PFSK-1 (cell line): ENCODE measurements around the gene ADCY1.

Experiments
- FOXP2 ChIP-seq: optimal IDR thresholded peaks from 2 replicates; pipeline ENCODE3; 2011; ENCODE audit warnings: borderline replicate concordance, control low read depth, inconsistent platforms; ENCODE audit not compliant: insufficient read depth; ENCODE audit errors: extremely low read length, extremely low read depth
- POLR2AphosphoS5 ChIP-seq: IDR thresholded peaks from 2 replicates; pipeline ENCODE4 v1.6.1; 2012; ENCODE audit warnings: low read depth, mild to moderate bottlenecking, control low read depth, low read length, moderate library complexity
- SIN3A ChIP-seq: IDR thresholded peaks from 2 replicates; pipeline ENCODE4 v1.6.1; 2012; ENCODE audit warnings: mild to moderate bottlenecking, low read length, moderate library complexity, borderline replicate concordance; ENCODE audit not compliant: insufficient read depth
- TAF1 ChIP-seq: IDR thresholded peaks from 2 replicates; pipeline ENCODE4 v1.6.1; 2012; ENCODE audit warnings: low read length, control low read depth, borderline replicate concordance; ENCODE audit not compliant: insufficient read depth
- TF ChIP-seq, protein P1 (sequence below), 2 experiments: IDR thresholded peaks; 2 replicates each; pipeline versions ENCODE4 v1.6.1 to v1.8.0; 2011 to 2012; ENCODE audit warnings: low read depth in 2 of 2, low read length in 2 of 2, control low read depth in 1 of 2, inconsistent platforms in 1 of 2, mild to moderate bottlenecking in 1 of 2, moderate library complexity in 1 of 2; ENCODE audit not compliant: insufficient read depth in 1 of 2

The ADCY1 gene

DNA sequence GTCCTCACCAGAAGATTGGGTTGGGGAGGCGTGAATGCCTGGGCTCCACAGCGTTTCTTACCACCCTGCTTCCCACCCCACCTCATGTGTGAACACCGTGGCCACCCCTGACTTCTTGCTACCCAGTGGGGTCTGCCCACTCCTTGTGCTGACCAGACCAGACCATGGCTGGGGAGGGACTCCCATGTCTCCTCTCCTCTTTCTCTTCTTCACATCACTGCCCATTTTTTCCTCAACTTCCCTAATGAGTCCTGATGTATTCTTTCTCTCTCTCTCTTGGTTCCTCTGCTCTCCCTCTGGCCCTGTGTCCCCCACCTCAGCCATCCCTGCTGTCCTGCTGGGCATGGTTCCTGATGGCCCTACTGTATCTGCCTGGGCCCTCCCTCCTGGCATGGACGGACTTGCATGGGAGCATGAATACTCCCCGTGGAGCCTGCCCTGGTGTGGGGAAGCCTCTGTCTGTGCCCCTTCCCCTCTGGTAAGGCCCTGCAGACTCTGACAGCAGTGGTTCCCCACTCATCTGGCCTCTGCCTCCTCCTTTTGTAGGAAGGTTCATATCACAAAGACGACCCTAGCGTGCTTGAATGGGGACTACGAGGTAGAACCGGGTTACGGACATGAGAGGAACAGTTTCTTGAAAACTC lies 85.5 kb downstream of the ADCY1 start:
- TF ChIP-seq, protein P1, sequence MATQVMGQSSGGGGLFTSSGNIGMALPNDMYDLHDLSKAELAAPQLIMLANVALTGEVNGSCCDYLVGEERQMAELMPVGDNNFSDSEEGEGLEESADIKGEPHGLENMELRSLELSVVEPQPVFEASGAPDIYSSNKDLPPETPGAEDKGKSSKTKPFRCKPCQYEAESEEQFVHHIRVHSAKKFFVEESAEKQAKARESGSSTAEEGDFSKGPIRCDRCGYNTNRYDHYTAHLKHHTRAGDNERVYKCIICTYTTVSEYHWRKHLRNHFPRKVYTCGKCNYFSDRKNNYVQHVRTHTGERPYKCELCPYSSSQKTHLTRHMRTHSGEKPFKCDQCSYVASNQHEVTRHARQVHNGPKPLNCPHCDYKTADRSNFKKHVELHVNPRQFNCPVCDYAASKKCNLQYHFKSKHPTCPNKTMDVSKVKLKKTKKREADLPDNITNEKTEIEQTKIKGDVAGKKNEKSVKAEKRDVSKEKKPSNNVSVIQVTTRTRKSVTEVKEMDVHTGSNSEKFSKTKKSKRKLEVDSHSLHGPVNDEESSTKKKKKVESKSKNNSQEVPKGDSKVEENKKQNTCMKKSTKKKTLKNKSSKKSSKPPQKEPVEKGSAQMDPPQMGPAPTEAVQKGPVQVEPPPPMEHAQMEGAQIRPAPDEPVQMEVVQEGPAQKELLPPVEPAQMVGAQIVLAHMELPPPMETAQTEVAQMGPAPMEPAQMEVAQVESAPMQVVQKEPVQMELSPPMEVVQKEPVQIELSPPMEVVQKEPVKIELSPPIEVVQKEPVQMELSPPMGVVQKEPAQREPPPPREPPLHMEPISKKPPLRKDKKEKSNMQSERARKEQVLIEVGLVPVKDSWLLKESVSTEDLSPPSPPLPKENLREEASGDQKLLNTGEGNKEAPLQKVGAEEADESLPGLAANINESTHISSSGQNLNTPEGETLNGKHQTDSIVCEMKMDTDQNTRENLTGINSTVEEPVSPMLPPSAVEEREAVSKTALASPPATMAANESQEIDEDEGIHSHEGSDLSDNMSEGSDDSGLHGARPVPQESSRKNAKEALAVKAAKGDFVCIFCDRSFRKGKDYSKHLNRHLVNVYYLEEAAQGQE (IDR thresholded peaks at IDR 0.05; ENCODE audit: insufficient read depth in 1 of 2, low read depth in 2 of 2, low read length in 2 of 2) = no peak
- TF ChIP-seq TAF1 (no peak), FOXP2 (no peak), POLR2AphosphoS5 (no peak), SIN3A (no peak)

DNA sequence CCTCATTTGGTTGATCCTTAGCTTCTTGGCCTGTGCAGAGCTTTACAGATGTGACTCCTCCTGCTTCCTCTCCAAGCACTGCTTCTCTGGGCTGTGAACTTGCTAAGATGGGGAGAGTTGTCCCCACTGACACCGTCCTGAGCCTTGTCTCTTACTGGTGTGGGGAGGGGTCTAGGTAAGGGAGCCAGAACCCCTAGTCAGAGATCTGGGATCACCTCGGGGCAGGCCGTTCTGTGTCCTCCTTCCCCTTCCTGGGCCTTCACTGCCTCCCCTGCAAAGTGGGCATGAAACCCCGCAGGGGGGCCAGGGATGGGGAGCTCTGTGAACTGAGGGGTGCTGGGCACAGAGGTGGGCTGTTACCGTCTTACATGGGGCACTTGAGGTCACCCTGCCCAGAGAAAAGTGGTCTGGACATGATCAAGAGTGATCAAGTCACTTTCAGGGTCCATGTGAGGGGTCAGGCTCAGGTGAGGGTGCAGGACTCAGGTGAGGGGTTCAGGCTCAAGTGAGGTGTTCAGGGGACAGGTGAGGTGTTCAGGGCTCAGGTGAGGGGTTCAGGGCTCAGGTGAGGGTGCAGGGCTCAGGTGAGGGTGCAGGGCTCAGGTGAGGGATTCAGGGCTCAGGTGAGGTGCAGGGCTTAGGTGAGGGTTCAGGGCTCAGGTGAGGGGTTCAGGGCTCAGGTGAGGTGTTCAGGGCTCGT lies 86.2 kb downstream of the ADCY1 start:
- TF ChIP-seq SIN3A (no peak), FOXP2 (no peak), TAF1 (no peak), POLR2AphosphoS5 (no peak)
- TF ChIP-seq, protein P1 (IDR thresholded peaks at IDR 0.05; ENCODE audit: insufficient read depth in 1 of 2, low read depth in 2 of 2, low read length in 2 of 2) = no peak

DNA sequence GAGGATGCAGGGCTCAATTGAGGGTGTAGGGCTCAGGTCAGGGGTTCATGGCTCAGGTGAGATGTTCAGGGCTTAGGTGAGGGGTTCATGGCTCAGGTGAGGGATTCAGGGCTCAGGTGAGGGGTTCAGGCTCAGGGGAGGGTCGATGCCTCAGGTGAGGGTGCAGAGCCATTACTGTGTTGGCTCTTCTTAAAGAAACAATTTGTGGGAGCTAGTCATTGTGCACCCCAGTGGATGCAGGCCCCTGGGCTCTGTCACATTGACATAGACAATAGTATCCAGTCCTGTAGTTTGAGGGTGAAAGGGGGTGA lies 86.7 kb downstream of the ADCY1 start:
- no peak for TF ChIP-seq TAF1
- no peak for TF ChIP-seq SIN3A
- TF ChIP-seq, protein P1 (IDR thresholded peaks at IDR 0.05; ENCODE audit: insufficient read depth in 1 of 2, low read depth in 2 of 2, low read length in 2 of 2) = no peak
- no peak for TF ChIP-seq FOXP2
- TF ChIP-seq POLR2AphosphoS5 = no peak

DNA sequence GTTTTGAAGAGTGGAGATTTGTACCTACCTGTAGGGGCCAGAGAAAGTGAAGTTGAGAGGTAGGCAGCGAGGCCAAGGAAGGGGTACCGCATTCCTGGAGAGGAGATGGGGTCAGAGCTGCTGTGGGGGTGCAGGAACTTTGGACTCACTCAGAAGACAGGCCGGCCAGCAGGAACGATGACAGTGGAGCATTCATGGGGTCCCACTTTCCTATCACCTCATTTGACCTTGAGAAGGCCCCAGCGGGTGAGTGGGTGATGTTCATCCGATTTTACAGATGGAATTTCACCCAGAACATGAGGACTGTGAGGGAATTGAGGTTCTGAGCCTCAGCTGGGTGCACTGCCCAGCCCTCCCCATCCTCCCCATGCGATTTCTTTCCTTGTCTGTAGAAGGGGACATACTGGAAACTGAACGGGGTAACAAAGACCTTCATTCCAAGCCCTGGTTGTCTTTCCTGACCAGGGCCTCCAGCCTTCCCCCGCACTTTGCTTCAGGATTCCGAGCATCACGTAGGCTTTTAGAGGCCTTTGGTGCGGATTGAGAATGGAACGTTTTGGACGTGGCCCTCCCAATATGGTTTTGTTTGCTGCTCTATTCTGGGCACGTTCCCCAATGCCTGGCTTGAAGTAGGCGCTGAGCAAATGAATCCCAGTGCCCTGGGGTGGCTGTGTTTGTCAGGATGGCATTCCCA lies 87.3 kb downstream of the ADCY1 start:
- TF ChIP-seq FOXP2 (no peak), SIN3A (no peak), TAF1 (no peak), POLR2AphosphoS5 (no peak)

DNA sequence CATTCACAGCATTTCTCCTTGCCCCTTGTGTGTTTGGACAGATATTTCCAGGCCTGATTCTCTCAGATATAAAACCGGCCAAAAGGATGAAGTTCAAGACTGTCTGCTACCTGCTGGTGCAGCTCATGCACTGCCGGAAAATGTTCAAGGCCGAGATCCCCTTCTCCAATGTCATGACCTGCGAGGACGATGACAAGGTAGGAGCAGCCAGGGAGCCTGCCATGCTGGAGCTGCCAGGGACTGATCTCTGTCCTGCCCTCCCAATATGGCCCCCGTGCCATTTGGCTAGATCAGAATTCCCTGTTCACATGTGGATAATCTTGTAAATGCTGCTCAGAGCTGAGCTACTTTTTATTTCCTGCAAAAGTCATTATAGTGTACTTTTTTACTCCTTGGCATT lies 87.8 kb downstream of the ADCY1 start:
- TF ChIP-seq POLR2AphosphoS5 (no peak), FOXP2 (no peak), TAF1 (no peak), SIN3A (no peak)
- TF ChIP-seq, protein P1 (IDR thresholded peaks at IDR 0.05; ENCODE audit: insufficient read depth in 1 of 2, low read depth in 2 of 2, low read length in 2 of 2) = no peak
